GM19395 (cell line): ENCODE measurements around the gene BAG3.

Source experiments
- ATAC-seq: cut with Tn5 transposase; IDR thresholded peaks from one replicate; pipeline ENCODE4 v1.9.1; 2021; ENCODE audit warnings: mild to moderate bottlenecking, moderate library complexity; ENCODE audit not compliant: unreplicated experiment

Gene BAG3

GRCh38 chr10:119725828-119726675, 74.9 kb downstream of the BAG3 start, which contains the start of gene INPP5F:
Gene INPP5F (plus strand): TSS chr10:119726050. CDS start chr10:119726263, 213 bp downstream.
- peak; percentile 83 for ATAC-seq

- ATAC-seq = no peak
Observed at GRCh38 chr10:119726676-119727261, 75.6 kb downstream of the BAG3 start.
